Skin of body (tissue), 2 donors: Measurements from ENCODE around the gene ZNF32. TPM values are rescaled to one million over a fixed set of nuclear protein-coding genes. Genes with fewer than 3 reads are reported as not detected.
A peak's percentile ranks its signal among the peaks of the same experiment; 100 is the strongest.
"Not testable (repeated sequence)": the region's sequence is repeated elsewhere in the genome, so short reads cannot be mapped to it uniquely, and the experiment has no call there.

ENCODE experiments used
- DNase-seq: peaks from one replicate; lab custom pipeline; 2025; lab: John Stamatoyannopoulos, UW
- total RNA-seq: library from RNA; depleted of rRNA; stranded (reverse); fragments of >200 nt; gene quantifications from one replicate; pipeline ENCODE4 v1.2.3, GENCODE V29; 2014

The ZNF32 gene
- total RNA-seq, 1 donor from 2014 or later = 28.4 TPM

DNA sequence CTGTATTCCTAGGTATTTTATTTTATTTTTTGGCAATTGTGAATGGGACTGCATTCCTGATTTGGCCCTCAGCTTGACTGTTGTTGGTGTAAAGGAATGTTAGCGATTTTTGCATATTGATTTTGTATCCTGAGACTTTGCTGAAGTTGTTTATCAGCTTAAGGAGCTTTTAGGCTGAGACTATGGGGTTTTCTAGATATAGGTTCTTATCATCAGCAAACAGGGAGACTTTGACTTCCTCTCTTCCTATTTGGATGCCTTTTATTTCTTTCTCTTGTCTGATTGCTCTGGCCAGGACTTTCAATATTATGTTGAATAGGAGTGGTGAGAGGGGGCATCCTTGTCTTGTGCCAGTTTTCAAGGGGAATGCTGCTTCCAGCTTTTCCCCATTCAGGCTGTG, 12.9 kb downstream of the ZNF32 start:
- not testable (repeated sequence) for DNase-seq

DNA sequence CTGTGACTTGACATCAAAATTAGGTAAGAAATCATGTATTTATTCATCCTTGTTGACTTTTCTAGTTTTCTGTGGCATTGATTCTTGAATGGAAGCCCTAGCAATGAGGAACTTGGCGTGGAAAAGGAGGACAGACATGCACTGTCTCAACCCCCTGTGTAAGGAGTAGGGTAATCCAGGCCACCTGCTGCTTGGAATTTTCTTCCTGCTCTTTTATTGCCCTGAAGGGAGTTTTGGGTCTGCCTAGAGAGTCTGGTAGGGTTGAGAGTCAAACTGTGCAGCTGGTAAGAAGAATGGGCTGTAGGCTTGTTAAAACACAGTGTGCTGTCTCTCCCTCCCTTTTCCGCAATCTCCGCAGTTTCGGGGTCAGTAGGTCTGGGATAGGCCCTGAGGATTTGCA, 19.7 kb downstream of the ZNF32 start:
- DNase-seq = no peak

DNA sequence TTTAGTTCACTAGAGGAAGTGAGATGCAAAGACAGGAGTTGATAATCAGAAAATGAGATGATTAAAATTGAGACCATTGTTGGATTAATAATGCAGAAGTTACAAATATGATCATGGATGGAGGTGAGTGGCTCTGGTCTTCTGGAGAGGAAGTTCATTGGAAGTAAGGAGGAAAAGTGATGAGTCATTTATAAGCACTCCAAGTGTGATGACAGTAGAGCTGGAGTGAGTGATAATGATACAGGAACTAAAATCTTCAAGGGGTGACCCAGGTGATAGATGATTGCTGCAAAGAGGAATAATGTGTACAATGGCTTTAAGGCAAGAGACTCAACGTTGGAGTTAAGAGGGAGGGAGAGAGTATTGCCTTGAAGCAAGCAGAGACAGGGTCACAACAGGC, 20.7 kb downstream of the ZNF32 start:
- DNase-seq = no peak

DNA sequence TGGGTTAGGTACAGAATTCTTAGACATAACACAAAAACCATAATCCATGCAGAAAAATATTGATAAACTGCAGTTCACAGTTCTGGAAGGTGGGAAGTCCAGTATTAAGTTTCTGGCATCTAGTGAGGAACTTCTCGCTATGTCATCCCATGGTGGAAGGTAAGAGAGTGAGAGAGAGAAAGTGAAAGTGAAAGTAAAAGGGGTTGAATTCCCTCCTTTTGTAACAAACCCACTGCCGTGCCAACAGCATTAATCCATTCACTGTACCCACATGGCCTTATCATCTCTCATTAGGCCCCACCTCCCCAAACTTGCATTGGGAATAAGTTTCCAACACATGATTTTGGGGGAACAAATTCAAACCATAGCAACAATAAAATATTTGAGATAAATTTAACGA, 25.3 kb downstream of the ZNF32 start:
- DNase-seq = no peak

DNA sequence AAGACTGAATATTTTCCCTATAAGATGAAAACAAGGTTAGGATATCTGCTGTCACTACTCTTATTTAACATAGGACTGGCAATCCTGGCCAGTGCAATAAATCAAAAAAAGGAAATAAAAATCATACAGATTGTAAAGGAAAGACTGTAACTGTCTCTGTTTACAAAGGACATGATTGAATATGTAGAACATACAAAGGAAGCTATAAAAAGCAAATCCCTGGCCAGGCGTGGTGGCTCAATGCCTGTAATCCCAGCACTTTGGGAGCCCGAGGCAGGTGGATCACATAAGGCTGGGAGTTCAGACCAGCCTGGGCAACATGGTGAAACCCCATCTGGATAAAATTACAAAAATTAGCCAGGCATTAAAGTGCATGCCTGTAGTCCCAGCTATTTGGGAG, 26.6 kb downstream of the ZNF32 start:
- DNase-seq = no peak

DNA sequence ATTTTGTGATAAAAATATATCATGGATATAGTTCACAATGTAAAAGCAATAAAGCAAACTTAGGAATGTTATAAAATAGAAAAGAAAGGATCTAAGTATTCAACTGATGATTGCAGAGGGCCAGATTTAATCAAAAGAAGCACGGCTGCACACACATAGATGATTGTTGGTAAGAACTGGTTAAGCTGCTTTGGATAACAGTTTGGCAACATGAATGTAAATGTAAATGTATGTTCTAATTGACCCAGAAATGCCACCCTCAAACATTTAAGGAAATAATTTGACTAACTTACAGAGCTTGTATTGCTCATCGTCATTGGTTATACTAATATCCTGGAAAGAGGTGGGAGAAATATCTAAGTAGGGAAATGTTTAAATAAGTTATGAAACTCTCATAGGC, 29.3 kb downstream of the ZNF32 start:
- no peak for DNase-seq

DNA sequence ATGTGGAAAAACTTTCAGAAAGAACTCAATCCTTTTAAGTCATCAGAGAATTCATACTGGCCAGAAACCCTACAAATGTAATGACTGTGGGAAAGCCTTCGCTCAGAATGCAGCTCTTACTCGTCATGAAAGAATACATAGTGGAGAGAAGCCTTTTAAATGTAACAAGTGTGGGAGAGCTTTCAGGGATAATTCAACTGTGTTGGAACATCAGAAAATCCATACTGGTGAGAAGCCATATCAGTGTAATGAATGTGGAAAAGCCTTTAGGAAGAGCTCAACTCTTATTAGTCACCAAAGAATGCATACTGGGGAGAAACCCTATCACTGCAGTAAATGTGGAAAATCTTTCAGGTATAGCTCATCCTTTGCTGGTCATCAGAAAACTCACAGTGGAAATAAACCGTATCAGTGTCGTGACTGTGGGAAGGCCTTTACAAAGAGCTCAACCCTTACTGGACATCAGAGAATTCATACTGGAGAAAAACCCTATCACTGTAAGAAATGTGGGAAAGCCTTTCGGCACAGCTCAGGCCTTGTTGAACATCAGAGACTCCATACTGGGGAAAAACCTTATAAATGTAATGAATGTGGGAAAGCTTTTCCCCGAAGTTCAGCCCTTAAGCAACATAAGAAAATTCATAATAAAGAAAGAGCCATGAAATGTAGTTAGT, 31.8 kb downstream of the ZNF32 start:
- DNase-seq = no peak

DNA sequence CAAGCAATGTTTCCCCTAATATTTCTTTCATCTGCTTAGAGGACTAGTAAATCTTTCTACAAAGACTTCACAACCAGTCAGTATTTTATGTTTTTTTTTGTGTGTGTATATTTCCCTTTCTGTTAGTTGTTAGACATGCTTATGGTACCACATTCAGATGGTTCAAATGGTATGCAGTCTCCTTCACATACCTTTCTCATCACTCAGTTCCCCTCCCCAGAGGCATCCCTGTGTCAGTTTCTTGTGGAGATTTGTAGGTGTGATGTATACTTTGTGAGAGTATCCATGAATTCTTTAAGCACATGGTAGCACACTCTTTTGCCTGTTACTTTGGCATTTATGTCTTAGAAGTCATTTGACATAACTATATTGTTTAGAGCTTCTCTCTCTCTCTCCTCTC, 38.0 kb downstream of the ZNF32 start:
- DNase-seq = no peak

DNA sequence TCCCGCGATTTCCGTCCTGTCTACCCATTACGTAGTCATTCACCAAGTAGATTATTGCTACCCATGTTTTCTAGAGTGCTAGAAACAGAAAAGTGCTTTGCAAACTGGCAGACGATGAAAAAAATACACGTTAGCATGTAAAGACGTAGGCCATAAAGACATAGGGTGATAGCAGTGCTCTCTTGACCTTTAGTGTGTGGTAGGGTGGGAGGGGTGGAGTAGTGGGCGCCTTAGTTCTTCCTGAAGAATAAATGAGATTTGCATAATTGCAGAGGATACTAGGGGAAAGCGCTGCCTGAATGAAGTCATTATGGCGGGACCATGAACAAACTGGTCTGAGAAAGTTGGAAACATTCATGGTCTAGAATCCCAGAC, 41.5 kb downstream of the ZNF32 start:
- DNase-seq = no peak

DNA sequence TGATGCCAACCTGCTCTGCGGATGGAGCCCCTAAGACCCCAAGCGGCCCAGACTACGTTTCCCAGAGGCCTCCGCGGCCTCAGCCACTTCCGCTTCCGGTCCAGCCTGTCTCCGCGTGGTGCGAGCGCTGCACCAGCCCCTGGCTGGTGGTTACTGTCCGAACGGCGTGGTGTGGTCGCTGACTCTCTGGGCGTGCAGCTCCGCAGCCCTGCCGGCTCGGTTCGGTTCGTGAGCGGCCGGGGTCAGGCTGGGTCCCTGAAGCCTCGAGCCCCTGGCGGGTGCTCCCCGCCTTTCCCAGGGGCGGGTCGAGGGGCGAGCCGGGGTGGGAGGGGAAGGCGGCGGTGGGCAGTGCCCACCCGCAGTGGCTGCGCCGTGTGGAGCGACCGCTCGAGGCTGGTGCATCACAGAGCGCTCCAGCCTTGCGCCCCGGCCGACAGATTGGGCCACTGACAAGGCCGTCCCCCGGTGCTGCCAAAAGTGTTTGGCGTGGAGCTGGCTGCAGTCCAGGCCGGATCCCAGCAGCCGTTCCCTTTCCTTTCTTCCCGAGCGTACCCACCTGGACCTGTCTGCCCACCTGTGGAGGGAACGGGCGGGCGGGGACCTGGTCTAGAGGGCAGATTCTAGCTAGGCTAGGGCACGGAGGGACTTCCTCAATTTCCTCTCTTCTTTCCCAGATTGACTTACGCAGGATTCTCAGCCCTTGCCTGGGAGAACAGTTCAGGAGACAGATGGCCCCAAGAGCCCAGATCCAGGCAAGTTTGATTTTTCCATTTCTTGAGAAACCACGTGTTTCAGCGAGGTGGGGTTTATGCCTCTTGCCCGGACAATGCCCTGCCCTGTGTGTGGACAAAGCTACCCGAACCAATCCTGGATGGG, 42.1 kb downstream of the ZNF32 start, which contains the start of gene ZNF485:
Gene ZNF485, plus strand, starts transcription at position 116 of the 876 bp plus-strand sequence. Its CDS starts 613 bp downstream, at position 729.
- DNase-seq = peak; percentile 18

DNA sequence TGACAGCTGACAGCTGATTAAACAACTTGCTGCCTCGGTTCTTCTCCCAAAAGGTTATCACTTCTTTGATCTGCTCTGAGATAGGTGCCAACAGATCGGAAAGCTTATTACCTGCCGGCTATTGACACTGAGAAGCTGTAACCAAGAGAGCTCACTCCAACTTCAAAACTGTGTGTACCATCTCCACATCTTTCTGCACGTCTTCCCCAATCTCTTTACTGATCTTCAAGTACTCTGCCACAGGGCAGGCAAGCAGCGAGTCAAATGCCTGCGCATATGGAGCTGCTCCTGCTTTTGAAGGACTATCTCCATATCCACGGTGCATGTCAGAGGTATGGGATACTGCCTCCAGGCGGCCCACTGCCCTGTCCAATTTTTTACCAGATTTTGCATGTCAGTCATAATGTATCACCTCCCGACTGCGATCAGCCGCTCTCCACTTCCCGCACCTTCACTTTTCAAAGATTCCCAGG, 42.8 kb downstream of the ZNF32 start:
- DNase-seq = no peak

DNA sequence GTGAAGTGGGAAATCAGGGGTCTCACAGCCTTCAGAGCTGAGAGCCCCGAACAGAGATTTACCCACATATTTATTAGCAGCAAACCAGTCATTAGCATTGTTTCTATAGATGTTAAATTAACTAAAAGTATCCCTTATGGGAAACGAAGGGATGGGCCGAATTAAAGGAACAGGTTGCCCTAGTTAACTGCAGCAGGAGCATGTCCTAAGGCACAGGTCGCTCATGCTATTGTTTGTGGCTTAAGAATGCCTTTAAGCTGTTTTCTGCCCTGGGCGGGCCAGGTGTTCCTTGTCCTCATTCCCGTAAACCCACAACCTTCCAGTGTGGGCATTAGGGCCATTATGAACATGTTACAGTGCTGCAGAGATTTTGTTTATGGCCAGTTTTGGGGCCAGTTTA, 47.1 kb downstream of the ZNF32 start:
- not testable (repeated sequence) for DNase-seq

DNA sequence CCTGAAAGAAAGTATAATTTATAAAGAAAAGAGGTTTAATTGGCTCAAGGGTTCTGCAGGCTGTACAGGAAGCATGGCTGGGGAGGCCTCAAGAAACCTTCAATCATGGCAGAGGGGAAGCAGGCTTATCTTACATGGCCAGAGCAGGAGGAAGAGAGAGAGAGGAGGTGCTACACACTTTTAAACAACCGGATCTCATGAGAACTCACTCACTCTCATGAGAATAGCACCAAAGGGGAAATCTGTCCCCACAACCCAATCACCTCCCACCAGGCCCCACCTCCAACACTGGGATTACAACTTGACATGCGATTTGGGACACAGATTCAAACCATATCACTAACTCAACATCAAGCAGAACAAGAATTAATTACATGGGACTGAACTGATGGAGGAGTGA, 49.3 kb downstream of the ZNF32 start:
- no peak for DNase-seq

DNA sequence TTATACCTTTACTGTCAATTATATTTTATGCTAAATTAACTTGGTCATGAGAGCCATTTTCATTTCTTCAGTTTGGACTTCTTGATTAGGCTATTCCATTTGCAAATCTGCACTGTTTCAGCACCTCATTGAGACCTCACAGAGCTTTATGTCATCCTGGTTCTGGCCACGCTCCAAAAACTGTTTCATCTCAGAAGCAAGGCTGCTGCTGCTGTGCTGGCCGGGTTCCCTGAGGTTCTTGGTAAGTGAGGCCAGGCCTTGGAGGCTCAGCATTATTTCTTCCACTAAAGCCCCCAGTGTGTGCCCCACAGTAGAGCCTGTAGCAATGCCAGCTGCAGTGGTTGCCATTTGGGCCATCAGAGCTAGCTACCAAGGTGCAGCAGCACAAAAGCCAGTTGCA, 50.2 kb downstream of the ZNF32 start:
- no peak for DNase-seq

DNA sequence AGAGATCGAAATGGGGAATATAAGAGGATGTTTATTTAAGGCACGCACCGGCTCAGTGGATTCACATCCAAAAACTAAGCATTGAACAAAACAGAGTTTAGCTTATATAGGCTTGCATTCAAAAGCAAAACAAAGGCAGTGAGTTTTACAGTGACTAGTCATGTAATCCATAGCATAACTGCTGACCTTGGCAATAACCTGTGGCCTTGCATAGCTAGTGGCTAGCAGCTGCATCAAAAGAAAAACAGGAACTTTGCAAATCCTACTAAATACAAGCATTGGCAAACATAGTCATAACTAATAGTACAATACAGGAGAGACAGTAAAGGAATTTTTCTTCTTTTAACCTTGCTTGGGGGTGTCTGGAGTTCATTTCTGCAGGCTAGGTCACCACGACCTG, 52.1 kb downstream of the ZNF32 start:
- DNase-seq = no peak

DNA sequence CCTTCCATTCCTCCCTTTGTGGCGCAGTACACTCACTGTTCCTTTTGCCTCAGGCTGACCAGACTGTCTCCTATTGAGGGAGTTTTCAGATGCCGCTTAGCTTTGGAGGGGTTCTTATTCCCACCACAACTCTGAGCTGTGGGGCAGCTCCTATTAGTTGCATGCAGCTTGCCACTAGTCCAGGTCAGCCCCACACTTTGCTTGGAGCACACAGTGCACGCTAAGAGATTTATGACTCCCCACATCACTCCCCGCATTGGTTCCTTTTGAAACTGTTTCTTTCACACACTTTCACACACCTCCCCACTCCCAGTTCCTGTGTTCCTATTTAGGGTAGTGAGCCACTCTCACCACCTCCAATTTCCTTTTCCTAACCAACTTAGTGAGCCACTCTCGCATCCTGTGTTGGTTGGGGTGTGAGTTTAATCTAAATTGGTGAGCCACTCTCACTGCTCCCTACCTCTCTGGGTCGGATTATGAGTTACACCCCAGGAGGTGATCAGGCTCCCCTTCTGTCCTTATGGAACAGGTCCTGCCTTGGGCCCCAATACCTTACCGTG, 52.9 kb downstream of the ZNF32 start:
- DNase-seq = no peak

DNA sequence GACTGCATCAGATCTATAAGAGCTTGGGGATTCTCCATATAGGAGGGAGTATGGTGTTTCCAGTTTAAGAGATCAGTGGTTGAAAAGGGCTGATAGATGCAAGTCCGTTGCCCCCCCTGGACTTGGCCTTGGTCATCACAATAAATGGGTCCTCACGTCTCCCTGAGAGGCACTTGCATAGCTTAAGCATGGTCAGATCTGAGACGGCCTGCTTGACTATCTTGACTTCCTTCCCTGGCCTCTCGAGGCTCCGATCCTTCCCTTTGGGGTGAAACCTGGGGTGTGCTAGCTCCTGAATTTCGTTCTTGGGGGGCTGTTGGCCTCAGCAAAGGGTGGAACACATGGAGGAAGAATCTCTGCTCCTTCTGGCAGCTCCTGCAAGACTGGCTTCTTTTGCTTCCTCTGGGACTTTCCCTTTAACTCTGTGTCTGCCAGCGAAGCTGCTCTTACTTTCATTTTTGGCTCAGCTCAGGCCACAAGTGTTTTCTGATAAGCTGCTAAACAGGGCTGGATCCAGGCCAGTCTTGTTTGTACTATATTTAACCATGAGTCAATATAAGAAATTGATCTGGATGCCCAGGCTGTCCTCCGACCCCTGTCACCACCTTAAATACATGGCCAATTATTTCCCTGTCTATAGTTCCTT, 53.6 kb downstream of the ZNF32 start:
- peak; percentile 31 for DNase-seq

Other genes with a start within 250 kb of the ZNF32 start
- gene HNRNPF, start 239.7 kb downstream of the ZNF32 start, total RNA-seq = 122 TPM
- gene ZNF487, start 211.8 kb downstream of the ZNF32 start, total RNA-seq = 8.0 TPM
- 5.6 TPM for gene ZNF239, start 74.3 kb downstream of the ZNF32 start, total RNA-seq
- gene ZNF485, start 42.4 kb downstream of the ZNF32 start, total RNA-seq = 3.8 TPM